Coronary artery (tissue), 2 donors: ENCODE measurements around the gene MBOAT1.

Source experiments
- DNase-seq: peaks from one replicate; pipeline ENCODE4 v3.0.0-alpha.2; 2017; ENCODE audit warnings: low spot score
- H3K27ac ChIP-seq, 2 donors: fragments of 200-600 bp; sonication (generic); one replicate each; pipeline ENCODE4 v1.5.1; 2016 to 2019
- H3K4me3 ChIP-seq: fragments of 200-600 bp; sonication (generic); 2 replicates; pipeline ENCODE4 v1.5.1; 2016; ENCODE audit warnings: mild to moderate bottlenecking, moderate library complexity
- TF ChIP-seq, protein P1 (sequence below): fragments of 200-600 bp; sonication (generic); IDR thresholded peaks from one replicate; pipeline ENCODE4 v1.5.1; 2019; ENCODE audit warnings: antibody characterized with exemption

The MBOAT1 gene

DNA sequence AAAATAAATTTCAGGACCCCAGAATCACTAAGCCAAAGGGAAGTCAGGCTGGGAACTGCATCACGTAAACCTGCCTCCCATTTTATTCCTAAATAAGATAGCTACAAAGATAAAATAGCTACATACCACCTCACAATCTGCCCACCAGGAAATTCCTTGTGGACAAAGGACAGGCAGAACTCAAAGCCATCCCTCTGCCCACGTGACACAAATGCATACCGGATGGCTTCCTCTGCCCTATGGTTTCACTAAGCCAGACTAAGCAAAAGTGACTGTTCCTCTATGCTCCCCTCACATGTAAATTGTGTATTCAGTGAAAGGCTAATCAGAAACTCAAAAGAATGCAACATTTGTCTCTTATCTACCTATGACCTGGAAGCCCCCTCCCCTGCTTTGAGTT, 15.0 kb downstream of the MBOAT1 start:
- Histone ChIP-seq H3K27ac (no peak overlapping the region), H3K4me3 (no peak overlapping the region)
- TF ChIP-seq, protein P1, sequence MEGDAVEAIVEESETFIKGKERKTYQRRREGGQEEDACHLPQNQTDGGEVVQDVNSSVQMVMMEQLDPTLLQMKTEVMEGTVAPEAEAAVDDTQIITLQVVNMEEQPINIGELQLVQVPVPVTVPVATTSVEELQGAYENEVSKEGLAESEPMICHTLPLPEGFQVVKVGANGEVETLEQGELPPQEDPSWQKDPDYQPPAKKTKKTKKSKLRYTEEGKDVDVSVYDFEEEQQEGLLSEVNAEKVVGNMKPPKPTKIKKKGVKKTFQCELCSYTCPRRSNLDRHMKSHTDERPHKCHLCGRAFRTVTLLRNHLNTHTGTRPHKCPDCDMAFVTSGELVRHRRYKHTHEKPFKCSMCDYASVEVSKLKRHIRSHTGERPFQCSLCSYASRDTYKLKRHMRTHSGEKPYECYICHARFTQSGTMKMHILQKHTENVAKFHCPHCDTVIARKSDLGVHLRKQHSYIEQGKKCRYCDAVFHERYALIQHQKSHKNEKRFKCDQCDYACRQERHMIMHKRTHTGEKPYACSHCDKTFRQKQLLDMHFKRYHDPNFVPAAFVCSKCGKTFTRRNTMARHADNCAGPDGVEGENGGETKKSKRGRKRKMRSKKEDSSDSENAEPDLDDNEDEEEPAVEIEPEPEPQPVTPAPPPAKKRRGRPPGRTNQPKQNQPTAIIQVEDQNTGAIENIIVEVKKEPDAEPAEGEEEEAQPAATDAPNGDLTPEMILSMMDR = no peak
- DNase-seq = no peak

DNA sequence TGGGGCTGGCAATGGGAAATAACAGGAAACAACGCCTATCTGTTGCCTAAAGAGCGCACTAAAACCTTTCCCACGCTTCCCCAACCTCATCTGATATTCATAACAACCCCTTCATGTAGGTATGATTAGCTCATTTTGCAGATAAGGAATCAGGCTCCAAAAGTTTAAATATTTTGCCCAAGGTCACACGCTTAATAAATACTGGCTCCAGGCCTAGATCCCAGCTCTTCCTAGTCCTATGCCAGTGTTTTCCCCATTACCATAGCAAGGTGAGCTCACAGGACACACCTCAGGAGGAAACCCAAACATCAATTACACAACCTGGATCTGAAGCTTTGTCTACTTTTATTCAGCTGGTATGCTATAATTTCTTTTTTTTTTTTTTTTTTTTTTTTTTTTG, 19.6 kb downstream of the MBOAT1 start:
- no peak overlapping the region for H3K4me3 ChIP-seq
- no peak for DNase-seq
- H3K27ac ChIP-seq = no peak overlapping the region
- TF ChIP-seq, protein P1 = no peak

DNA sequence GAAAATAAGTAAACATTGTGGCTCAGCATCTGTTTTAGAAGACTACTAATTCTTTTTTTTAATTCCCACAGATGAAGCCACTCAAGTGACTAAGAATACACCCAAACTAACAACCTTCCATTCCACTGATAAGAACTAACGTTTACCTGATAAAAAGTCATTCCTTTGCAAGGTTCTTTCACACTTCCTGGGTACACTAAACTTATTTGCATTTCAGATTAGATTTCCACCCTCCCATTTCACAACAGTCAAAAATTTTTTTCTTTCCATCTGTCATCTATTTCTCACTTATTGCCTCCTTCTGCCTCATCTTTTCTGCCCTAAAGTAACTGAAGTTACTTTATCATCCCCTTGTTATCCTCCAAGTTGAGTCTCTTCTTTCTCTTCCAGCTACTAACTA, 20.3 kb downstream of the MBOAT1 start:
- DNase-seq = no peak
- TF ChIP-seq, protein P1 = no peak
- Histone ChIP-seq H3K4me3 (no peak overlapping the region), H3K27ac (no peak overlapping the region)

DNA sequence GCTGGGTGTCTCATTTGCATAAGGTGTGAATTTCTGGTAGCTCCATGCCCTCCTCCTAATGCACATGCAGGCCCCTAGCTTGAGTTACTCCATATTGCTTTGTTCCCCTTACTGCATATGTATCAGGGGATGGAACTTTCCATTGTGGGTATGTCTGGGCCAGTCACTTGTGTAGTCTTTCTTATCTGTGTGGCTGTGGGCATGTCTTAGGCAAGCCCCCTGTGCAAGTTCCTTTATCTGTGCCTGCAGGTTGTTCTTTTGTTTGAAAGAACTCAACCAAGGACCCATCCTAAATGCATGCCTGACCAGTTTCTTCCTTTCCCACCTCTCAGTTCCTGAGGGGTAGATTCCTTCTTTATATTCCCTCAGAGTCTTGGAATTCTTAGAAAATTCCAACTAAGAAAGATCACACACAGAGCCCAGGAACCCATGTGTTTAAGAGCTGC, 23.6 kb downstream of the MBOAT1 start:
- H3K27ac ChIP-seq = no peak overlapping the region
- DNase-seq = no peak
- TF ChIP-seq, protein P1 = no peak
- no peak overlapping the region for H3K4me3 ChIP-seq

DNA sequence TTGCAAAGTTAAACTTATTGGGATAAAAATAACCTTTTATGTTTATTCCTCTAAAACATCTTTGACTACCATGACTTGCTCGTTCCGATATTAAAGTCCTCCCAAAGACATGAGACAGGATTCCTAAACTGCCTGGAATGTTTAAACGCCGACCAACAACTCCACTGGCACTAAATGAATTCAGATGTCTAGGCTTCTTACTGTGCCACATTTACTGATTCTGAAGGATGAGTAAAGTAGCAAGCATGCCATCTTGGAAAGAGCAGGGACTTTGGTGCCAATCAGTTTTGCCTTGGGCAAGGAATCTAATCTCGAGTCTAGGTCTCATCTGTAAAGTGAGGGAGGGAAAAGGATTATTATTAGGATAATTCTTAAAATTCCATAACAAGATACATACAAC, 25.3 kb downstream of the MBOAT1 start:
- H3K27ac ChIP-seq = no peak overlapping the region
- TF ChIP-seq, protein P1 = no peak

DNA sequence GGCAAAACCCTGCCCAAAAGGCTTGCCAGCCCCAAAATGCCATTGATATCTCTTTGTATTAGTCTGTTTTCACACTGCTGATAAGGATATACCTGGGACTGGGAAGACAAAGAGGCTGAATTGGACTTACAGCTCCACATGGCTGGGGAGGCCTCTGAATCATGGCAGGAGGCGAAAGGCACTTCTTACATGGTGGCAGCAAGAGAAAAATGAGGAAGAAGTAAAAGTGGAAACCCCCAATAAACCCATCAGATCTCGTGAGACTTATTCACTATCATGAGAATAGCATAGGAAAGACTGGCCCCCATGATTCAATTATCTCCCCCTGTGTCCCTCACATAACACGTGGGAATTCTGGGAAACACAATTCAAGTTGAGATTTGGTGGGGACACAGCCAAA, 28.6 kb downstream of the MBOAT1 start:
- DNase-seq = no peak
- Histone ChIP-seq H3K4me3 (no peak overlapping the region), H3K27ac (no peak overlapping the region)
- TF ChIP-seq, protein P1 = no peak

More for the DNA sequence above, 25.3 kb downstream of the MBOAT1 start:
- H3K4me3 ChIP-seq = no peak overlapping the region
- DNase-seq = no peak

DNA sequence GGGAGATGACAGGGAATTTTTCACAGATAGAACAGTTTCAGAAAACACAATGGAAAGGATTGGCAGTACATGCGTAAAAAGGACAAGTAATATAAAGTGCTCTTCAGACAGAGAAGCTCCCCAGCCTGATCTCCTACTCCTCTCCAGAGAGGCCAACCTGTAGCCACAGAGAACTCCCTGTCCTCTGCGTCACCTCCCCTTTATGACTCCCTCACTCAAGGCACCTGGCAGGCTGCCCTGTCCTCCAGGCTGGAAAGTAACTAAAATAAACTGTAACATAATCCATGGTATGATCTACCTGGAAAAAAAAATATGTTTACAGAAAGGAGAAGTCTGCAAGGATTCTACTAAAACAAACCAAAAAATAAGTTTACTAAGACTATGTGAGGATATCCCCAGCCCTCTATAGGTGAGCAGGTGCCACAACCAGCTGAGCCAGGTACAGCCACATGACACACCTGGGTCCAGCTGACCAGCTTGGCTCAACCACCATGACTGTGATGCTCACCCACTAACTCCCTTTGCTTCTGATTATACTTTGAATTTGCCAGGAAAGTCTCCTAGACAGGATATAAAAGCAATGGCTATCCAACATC, 29.2 kb downstream of the MBOAT1 start:
- TF ChIP-seq, protein P1 = no peak
- no peak for DNase-seq
- no peak overlapping the region for H3K4me3 ChIP-seq
- no peak overlapping the region for H3K27ac ChIP-seq
